ENCODE measurements around the gene ALDH3A1.

DNA sequence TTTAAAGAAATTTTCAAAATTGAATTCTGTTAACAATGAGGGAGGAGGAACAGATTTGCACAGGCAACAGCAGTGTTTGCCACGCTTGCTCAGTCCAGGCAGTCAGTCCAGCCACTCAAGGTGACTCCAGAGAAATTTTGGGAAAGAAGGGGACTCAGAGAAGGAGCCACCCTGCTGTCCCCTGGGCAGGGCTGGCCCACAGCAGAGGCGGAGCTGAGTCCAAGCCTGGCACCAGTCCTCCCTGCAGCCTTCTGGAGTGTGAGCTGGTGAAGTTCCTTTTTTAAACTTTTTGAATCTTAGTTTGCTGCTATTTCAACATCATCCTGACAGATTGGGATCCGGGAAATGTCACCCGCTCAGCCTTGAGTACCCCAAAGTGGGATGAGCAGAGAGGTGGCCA lies 17.3 kb downstream of the ALDH3A1 start:
- TF ChIP-seq, protein P1, sequence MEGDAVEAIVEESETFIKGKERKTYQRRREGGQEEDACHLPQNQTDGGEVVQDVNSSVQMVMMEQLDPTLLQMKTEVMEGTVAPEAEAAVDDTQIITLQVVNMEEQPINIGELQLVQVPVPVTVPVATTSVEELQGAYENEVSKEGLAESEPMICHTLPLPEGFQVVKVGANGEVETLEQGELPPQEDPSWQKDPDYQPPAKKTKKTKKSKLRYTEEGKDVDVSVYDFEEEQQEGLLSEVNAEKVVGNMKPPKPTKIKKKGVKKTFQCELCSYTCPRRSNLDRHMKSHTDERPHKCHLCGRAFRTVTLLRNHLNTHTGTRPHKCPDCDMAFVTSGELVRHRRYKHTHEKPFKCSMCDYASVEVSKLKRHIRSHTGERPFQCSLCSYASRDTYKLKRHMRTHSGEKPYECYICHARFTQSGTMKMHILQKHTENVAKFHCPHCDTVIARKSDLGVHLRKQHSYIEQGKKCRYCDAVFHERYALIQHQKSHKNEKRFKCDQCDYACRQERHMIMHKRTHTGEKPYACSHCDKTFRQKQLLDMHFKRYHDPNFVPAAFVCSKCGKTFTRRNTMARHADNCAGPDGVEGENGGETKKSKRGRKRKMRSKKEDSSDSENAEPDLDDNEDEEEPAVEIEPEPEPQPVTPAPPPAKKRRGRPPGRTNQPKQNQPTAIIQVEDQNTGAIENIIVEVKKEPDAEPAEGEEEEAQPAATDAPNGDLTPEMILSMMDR (IDR thresholded peaks at IDR 0.05): no peak
- no peak for TF ChIP-seq POLR2A (IDR thresholded peaks at IDR 0.05)
- no peak for TF ChIP-seq EP300 (IDR thresholded peaks at IDR 0.05)

All from suprapubic skin (tissue), 3 donors.